HEK293 (cell line): ENCODE results near the gene TNFRSF8.

Experiments used
- CTCF ChIA-PET: fragments of 350-600 bp; formaldehyde crosslinking; extraction: SDS; loops from one replicate; lab custom pipeline; 2021; ENCODE audit warnings: antibody characterized with exemption; lab: Yijun Ruan, JAX
- POLR2A ChIA-PET: fragments of 300-600 bp; formaldehyde crosslinking; extraction: SDS; loops from one replicate; lab custom pipeline; 2020; ENCODE audit warnings: antibody characterized with exemption, inconsistent platforms; lab: Yijun Ruan, JAX
- H3K27ac ChIP-seq: fragments of 200-500 bp; sonication (Bioruptor generic); 2 replicates; pipeline ENCODE4 v1.5.1; 2014; ENCODE audit warnings: low read depth, low read length, control low read depth, inconsistent platforms; ENCODE audit errors: extremely low read depth
- H3K36me3 ChIP-seq, 2 experiments: fragments of 200-500 bp in 1 of 2; sonication (Bioruptor generic) in 1 of 2; 1 replicate in 1 of 2; 2 replicates in 1 of 2; pipeline ENCODE4 v1.5.1; 2014 to 2017; ENCODE audit warnings: inconsistent platforms in 2 of 2, low read length in 2 of 2; ENCODE audit not compliant: control insufficient read depth in 2 of 2, insufficient read depth in 1 of 2
- H3K4me1 ChIP-seq: fragments of 200-500 bp; sonication (Bioruptor generic); 2 replicates; pipeline ENCODE4 v1.5.1; 2014; ENCODE audit warnings: mild to moderate bottlenecking, low read length, inconsistent platforms; ENCODE audit not compliant: control insufficient read depth, insufficient read depth
- H3K4me3 ChIP-seq: 2 replicates; pipeline ENCODE4 v1.5.1; 2011; ENCODE audit warnings: low read depth, mild to moderate bottlenecking, control low read depth, low read length, moderate library complexity
- H3K9me3 ChIP-seq: fragments of 200-500 bp; sonication (Bioruptor generic); 2 replicates; pipeline ENCODE4 v1.5.1; 2014; ENCODE audit warnings: low read depth, low read length, inconsistent platforms; ENCODE audit not compliant: control insufficient read depth, insufficient read depth
- HOXD13 ChIP-seq: sonication (generic); formaldehyde crosslinking; IDR thresholded peaks from 2 replicates; pipeline ENCODE4 v1.8.0; 2022; ENCODE audit warnings: missing genetic modification reagents, borderline replicate concordance
- IKZF3 ChIP-seq: fragments of 450-650 bp; IDR thresholded peaks from 2 replicates; pipeline ENCODE4 v1.5.0; 2018; ENCODE audit warnings: missing biosample characterization, mild to moderate bottlenecking, missing genetic modification characterization, moderate library complexity
- SCRT1 ChIP-seq: fragments of 450-650 bp; formaldehyde crosslinking; IDR thresholded peaks from 2 replicates; pipeline ENCODE4 v1.5.1; 2016; ENCODE audit warnings: missing biosample characterization, missing genetic modification characterization, borderline replicate concordance
- SETDB1 ChIP-seq: IDR thresholded peaks from one replicate; pipeline ENCODE4 v1.6.1; 2017; ENCODE audit warnings: mild to moderate bottlenecking, low read length, moderate library complexity, mixed read lengths; ENCODE audit not compliant: insufficient read length
- ZBTB1 ChIP-seq: fragments of 450-650 bp; formaldehyde crosslinking; IDR thresholded peaks from 2 replicates; pipeline ENCODE4 v1.5.1; 2016; ENCODE audit warnings: missing biosample characterization, missing genetic modification characterization
- ZBTB17 ChIP-seq: fragments of 450-650 bp; formaldehyde crosslinking; IDR thresholded peaks from 2 replicates; pipeline ENCODE4 v1.5.1; 2016; ENCODE audit warnings: missing biosample characterization, missing genetic modification characterization
- ZBTB8A ChIP-seq: fragments of 450-650 bp; formaldehyde crosslinking; IDR thresholded peaks from 2 replicates; pipeline ENCODE4 v1.5.1; 2016; ENCODE audit warnings: missing biosample characterization, missing genetic modification characterization
- ZFP3 ChIP-seq: fragments of 450-650 bp; formaldehyde crosslinking; IDR thresholded peaks from 2 replicates; pipeline ENCODE4 v1.5.1; 2016; ENCODE audit warnings: low read depth, missing biosample characterization, missing genetic modification characterization
- ZFP41 ChIP-seq: fragments of 450-650 bp; formaldehyde crosslinking; IDR thresholded peaks from 2 replicates; pipeline ENCODE4 v1.5.1; 2016; ENCODE audit warnings: missing biosample characterization, missing genetic modification characterization, borderline replicate concordance
- ZIC2 ChIP-seq: fragments of 450-650 bp; formaldehyde crosslinking; IDR thresholded peaks from 2 replicates; pipeline ENCODE4 v1.5.1; 2016; ENCODE audit warnings: missing biosample characterization, missing genetic modification characterization
- ZNF114 ChIP-seq: fragments of 450-650 bp; formaldehyde crosslinking; IDR thresholded peaks from 2 replicates; pipeline ENCODE4 v1.5.0; 2017; ENCODE audit warnings: missing biosample characterization, missing genetic modification characterization
- ZNF132 ChIP-seq: fragments of 450-650 bp; formaldehyde crosslinking; IDR thresholded peaks from 2 replicates; pipeline ENCODE4 v1.5.1; 2017; ENCODE audit warnings: missing biosample characterization, missing genetic modification characterization, borderline replicate concordance
- ZNF24 ChIP-seq: fragments of 450-650 bp; formaldehyde crosslinking; IDR thresholded peaks from 2 replicates; pipeline ENCODE4 v1.5.1; 2016; ENCODE audit warnings: missing biosample characterization, missing genetic modification characterization
- ZNF394 ChIP-seq: fragments of 450-650 bp; formaldehyde crosslinking; IDR thresholded peaks from 2 replicates; pipeline ENCODE4 v1.5.1; 2016; ENCODE audit warnings: missing biosample characterization, missing genetic modification characterization, mild to moderate bottlenecking, moderate library complexity, borderline replicate concordance
- ZNF510 ChIP-seq: fragments of 450-650 bp; formaldehyde crosslinking; IDR thresholded peaks from 2 replicates; pipeline ENCODE4 v1.5.1; 2018; ENCODE audit warnings: mild to moderate bottlenecking, missing genetic modification characterization, missing biosample characterization; ENCODE audit not compliant: insufficient replicate concordance
- ZNF514 ChIP-seq: fragments of 450-650 bp; formaldehyde crosslinking; IDR thresholded peaks from 2 replicates; pipeline ENCODE4 v1.5.1; 2016; ENCODE audit warnings: missing biosample characterization, missing genetic modification characterization
- ZNF544 ChIP-seq: fragments of 450-650 bp; formaldehyde crosslinking; IDR thresholded peaks from 2 replicates; pipeline ENCODE4 v1.5.0; 2017; ENCODE audit warnings: missing biosample characterization, missing genetic modification characterization
- ZNF558 ChIP-seq: fragments of 450-650 bp; formaldehyde crosslinking; IDR thresholded peaks from 2 replicates; pipeline ENCODE4 v1.5.1; 2016; ENCODE audit warnings: missing biosample characterization, missing genetic modification characterization
- ZNF596 ChIP-seq: fragments of 450-650 bp; IDR thresholded peaks from 2 replicates; pipeline ENCODE4 v1.5.0; 2018; ENCODE audit warnings: missing biosample characterization, mild to moderate bottlenecking, missing genetic modification characterization, moderate library complexity
- ZNF670 ChIP-seq: fragments of 450-650 bp; formaldehyde crosslinking; IDR thresholded peaks from 2 replicates; pipeline ENCODE4 v1.5.1; 2016; ENCODE audit warnings: missing biosample characterization, missing genetic modification characterization, low read depth
- ZNF792 ChIP-seq: fragments of 450-650 bp; formaldehyde crosslinking; IDR thresholded peaks from 2 replicates; pipeline ENCODE4 v1.5.1; 2016; ENCODE audit warnings: missing biosample characterization, missing genetic modification characterization
- ZXDB ChIP-seq: fragments of 450-650 bp; formaldehyde crosslinking; IDR thresholded peaks from 2 replicates; pipeline ENCODE4 v1.5.1; 2016; ENCODE audit warnings: missing biosample characterization, missing genetic modification characterization
- TF ChIP-seq, protein P1 (sequence below): fragments of 450-650 bp; formaldehyde crosslinking; conservative IDR thresholded peaks from 2 replicates; pipeline ENCODE4 v1.5.1; 2016; ENCODE audit warnings: low read depth, missing biosample characterization, missing genetic modification characterization
- TF ChIP-seq, protein P2 (sequence below): fragments of 450-650 bp; formaldehyde crosslinking; IDR thresholded peaks from 2 replicates; pipeline ENCODE4; 2016; ENCODE audit warnings: missing biosample characterization, missing genetic modification characterization

Gene TNFRSF8

GRCh38 chr1:12135612-12136011 lies 72.5 kb downstream of the TNFRSF8 start:
- ChIA-PET CTCF (interaction anchor here (1.3 kb wide), 1 partner anchor 11 kb away, joined by 5 read pairs; no protein-coding TSS in a partner anchor), POLR2A (no interaction called here)
- Histone ChIP-seq H3K4me1 (no peaks in the 10 kb centered on the region), H3K27ac (no peak overlapping the region), H3K36me3 (no peaks in the 10 kb centered on the region), H3K4me3 (no peak overlapping the region), H3K9me3 (no peaks in the 10 kb centered on the region)
- TF ChIP-seq ZBTB8A (tag by site-specific recombination), result no peak
- TF ChIP-seq ZNF114 (tag by site-specific recombination), result no peak
- TF ChIP-seq ZNF792, result no peak
- TF ChIP-seq ZNF558 (tag by site-specific recombination), result no peak
- TF ChIP-seq, protein P1, sequence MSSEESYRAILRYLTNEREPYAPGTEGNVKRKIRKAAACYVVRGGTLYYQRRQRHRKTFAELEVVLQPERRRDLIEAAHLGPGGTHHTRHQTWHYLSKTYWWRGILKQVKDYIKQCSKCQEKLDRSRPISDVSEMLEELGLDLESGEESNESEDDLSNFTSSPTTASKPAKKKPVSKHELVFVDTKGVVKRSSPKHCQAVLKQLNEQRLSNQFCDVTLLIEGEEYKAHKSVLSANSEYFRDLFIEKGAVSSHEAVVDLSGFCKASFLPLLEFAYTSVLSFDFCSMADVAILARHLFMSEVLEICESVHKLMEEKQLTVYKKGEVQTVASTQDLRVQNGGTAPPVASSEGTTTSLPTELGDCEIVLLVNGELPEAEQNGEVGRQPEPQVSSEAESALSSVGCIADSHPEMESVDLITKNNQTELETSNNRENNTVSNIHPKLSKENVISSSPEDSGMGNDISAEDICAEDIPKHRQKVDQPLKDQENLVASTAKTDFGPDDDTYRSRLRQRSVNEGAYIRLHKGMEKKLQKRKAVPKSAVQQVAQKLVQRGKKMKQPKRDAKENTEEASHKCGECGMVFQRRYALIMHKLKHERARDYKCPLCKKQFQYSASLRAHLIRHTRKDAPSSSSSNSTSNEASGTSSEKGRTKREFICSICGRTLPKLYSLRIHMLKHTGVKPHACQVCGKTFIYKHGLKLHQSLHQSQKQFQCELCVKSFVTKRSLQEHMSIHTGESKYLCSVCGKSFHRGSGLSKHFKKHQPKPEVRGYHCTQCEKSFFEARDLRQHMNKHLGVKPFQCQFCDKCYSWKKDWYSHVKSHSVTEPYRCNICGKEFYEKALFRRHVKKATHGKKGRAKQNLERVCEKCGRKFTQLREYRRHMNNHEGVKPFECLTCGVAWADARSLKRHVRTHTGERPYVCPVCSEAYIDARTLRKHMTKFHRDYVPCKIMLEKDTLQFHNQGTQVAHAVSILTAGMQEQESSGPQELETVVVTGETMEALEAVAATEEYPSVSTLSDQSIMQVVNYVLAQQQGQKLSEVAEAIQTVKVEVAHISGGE (tag by site-specific recombination), result no peak
- TF ChIP-seq ZNF544 (tag by site-specific recombination), result no peak
- TF ChIP-seq SCRT1 (tag by site-specific recombination), result no peak
- no peak for TF ChIP-seq ZFP41 (tag by site-specific recombination)
- no peak for TF ChIP-seq ZNF514 (tag by site-specific recombination)
- TF ChIP-seq ZFP3 (tag by site-specific recombination), result no peak
- no peak for TF ChIP-seq SETDB1
- no peak for TF ChIP-seq ZNF670 (tag by site-specific recombination)
- TF ChIP-seq ZBTB17 (tag by site-specific recombination), result no peak
- TF ChIP-seq ZXDB (tag by site-specific recombination), result no peak
- TF ChIP-seq ZIC2 (tag by site-specific recombination), result no peak
- no peak for TF ChIP-seq ZNF24

DNA sequence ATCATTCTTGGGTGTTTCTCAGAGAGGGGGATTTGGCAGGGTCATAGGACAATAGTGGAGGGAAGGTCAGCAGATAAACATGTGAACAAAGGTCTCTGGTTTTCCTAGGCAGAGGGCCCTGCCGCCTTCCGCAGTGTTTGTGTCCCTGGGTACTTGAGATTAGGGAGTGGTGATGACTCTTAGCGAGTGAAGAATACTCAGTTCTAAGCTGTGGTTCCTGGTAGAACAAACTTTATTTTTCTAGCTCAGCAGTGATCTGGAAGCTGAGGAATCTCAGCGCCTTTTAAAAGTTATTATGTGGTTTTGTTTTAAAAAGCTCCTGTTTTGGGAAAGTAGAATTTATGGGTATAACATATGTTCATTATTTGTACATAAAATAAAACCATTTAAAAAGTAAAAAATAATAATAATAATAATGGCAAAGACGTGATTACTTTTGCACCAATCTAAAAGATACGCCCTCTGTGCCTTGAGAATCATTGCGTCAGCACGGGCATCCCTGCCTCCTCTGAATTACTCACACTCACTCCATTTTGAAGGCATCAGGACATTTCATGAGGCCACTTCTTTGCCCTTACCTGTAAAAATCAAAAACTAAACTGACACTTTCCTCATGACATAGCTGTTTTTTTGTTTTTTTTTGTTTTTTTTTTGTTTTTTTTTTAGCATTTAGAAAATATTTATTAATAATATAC lies 74.0 kb downstream of the TNFRSF8 start:
- H3K27ac ChIP-seq, result no peak overlapping the region
- no peaks in the 10 kb centered on the region for H3K4me1 ChIP-seq
- ChIA-PET POLR2A (no interaction called here), CTCF (interaction anchor here (0.9 to 1.7 kb wide), 3 partner anchors 9 to 31 kb away, joined by 3 to 11 read pairs (median 5); no protein-coding TSS in a partner anchor)
- no peaks in the 10 kb centered on the region for H3K36me3 ChIP-seq
- H3K4me3 ChIP-seq, result no peak overlapping the region
- H3K9me3 ChIP-seq, result no peaks in the 10 kb centered on the region
- TF ChIP-seq ZNF394 (tag by site-specific recombination) (no peak), ZBTB1 (tag by site-specific recombination) (no peak), HOXD13 (CRISPR knock-in tag) (no peak), ZXDB (tag by site-specific recombination) (no peak), ZNF510 (tag by site-specific recombination) (no peak), IKZF3 (tag by site-specific recombination) (no peak), ZNF596 (tag by site-specific recombination) (no peak), ZNF132 (no peak)
- TF ChIP-seq, protein P2, sequence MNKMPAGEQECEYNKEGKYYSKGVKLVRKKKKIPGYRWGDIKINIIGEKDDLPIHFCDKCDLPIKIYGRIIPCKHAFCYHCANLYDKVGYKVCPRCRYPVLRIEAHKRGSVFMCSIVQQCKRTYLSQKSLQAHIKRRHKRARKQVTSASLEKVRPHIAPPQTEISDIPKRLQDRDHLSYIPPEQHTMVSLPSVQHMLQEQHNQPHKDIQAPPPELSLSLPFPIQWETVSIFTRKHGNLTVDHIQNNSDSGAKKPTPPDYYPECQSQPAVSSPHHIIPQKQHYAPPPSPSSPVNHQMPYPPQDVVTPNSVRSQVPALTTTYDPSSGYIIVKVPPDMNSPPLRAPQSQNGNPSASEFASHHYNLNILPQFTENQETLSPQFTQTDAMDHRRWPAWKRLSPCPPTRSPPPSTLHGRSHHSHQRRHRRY (tag by site-specific recombination), result no peak
